BJ (cell line): ENCODE data around the gene SEC24A. TPM values are rescaled to one million over a fixed set of nuclear protein-coding genes. Genes with fewer than 3 reads are reported as not detected.
"Not testable (repeated sequence)": the region's sequence is repeated elsewhere in the genome, so short reads cannot be mapped to it uniquely, and the experiment has no call there.

Experiments
- CTCF ChIA-PET: fragments of 350-600 bp; formaldehyde crosslinking; extraction: SDS; loops from one replicate; lab custom pipeline; 2021; ENCODE audit warnings: antibody characterized with exemption, inconsistent platforms; lab: Yijun Ruan, JAX
- POLR2A ChIA-PET: fragments of 300-600 bp; sonication (Branson Sonifier 250); formaldehyde crosslinking; extraction: SDS; loops from one replicate; lab custom pipeline; 2021; ENCODE audit warnings: antibody characterized with exemption; lab: Charles Lee
- DNase-seq: peaks from one replicate; pipeline ENCODE4 v3.0.0-alpha.2; 2011; ENCODE audit warnings: low read depth
- H3K27me3 ChIP-seq: 2 replicates; pipeline ENCODE4 v1.6.0; 2011; ENCODE audit warnings: low read length; ENCODE audit not compliant: control insufficient read depth, insufficient read depth
- H3K36me3 ChIP-seq: 2 replicates; pipeline ENCODE4 v1.5.1; 2011; ENCODE audit warnings: low read length; ENCODE audit not compliant: control insufficient read depth, insufficient read depth
- H3K4me3 ChIP-seq: 2 replicates; pipeline ENCODE4 v1.5.1; 2011; ENCODE audit warnings: low read depth, mild to moderate bottlenecking, control low read depth, low read length
- polyA plus RNA-seq: library from polyadenylated mRNA; depleted of rRNA; stranded (reverse); fragments of >200 nt; gene quantifications from 2 replicates; pipeline ENCODE4 v1.2.3, GENCODE V29; 2011
- TF ChIP-seq, protein P1 (sequence below): IDR thresholded peaks from 2 replicates; pipeline ENCODE4 v1.5.1; 2011; ENCODE audit warnings: low read depth, mild to moderate bottlenecking, control low read depth, inconsistent platforms, low read length, moderate library complexity; ENCODE audit not compliant: insufficient read depth

Gene SEC24A
- polyA plus RNA-seq, 1 experiment = 27.9 TPM

- CTCF ChIA-PET = interaction anchor here (0.9 to 3.9 kb wide), 5 partner anchors 9 to 164 kb away, joined by 3 to 29 read pairs (median 7); partner anchors contain the start of genes DDX46 and PCBD2
- Histone ChIP-seq H3K36me3 (peaks cover 2% of the 10 kb centered on the region; the same call in 1 of the 2 replicates), H3K4me3 (no peak overlapping the region), H3K27me3 (no peaks in the 10 kb centered on the region)
- TF ChIP-seq, protein P1, sequence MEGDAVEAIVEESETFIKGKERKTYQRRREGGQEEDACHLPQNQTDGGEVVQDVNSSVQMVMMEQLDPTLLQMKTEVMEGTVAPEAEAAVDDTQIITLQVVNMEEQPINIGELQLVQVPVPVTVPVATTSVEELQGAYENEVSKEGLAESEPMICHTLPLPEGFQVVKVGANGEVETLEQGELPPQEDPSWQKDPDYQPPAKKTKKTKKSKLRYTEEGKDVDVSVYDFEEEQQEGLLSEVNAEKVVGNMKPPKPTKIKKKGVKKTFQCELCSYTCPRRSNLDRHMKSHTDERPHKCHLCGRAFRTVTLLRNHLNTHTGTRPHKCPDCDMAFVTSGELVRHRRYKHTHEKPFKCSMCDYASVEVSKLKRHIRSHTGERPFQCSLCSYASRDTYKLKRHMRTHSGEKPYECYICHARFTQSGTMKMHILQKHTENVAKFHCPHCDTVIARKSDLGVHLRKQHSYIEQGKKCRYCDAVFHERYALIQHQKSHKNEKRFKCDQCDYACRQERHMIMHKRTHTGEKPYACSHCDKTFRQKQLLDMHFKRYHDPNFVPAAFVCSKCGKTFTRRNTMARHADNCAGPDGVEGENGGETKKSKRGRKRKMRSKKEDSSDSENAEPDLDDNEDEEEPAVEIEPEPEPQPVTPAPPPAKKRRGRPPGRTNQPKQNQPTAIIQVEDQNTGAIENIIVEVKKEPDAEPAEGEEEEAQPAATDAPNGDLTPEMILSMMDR = no peak
- no peak for DNase-seq
- POLR2A ChIA-PET = no interaction called here
Observed at GRCh38 chr5:134741052-134741451, 92.5 kb downstream of the SEC24A start.

DNA sequence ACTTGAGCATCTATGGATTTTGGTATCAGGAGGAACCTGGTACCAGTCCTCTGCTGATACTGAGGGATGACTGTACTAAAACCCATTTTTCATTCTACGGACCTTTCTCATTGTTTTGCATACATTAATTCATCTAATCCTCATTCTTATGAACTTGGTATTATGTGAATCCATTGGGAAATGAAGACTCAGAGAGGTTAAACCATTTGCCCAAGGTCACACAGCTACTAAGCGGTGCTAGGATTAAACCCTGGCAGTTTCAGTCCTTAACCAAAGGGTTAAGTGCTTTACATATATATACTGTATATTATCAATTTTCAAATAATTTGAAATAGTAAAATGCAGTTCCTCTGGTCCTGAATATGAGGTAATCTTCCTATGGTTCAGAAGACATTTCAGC is 93.5 kb downstream of the SEC24A start:
- TF ChIP-seq, protein P1 = no peak
- Histone ChIP-seq H3K36me3 (peaks cover 2% of the 10 kb centered on the region; the same call in 1 of the 2 replicates), H3K4me3 (no peak overlapping the region), H3K27me3 (no peaks in the 10 kb centered on the region)
- ChIA-PET POLR2A (no interaction called here), CTCF (interaction anchor here (0.6 to 0.7 kb wide), 3 partner anchors 8 to 831 kb away, joined by 3 to 4 read pairs (median 3); no protein-coding TSS in a partner anchor)
- DNase-seq = no peak

DNA sequence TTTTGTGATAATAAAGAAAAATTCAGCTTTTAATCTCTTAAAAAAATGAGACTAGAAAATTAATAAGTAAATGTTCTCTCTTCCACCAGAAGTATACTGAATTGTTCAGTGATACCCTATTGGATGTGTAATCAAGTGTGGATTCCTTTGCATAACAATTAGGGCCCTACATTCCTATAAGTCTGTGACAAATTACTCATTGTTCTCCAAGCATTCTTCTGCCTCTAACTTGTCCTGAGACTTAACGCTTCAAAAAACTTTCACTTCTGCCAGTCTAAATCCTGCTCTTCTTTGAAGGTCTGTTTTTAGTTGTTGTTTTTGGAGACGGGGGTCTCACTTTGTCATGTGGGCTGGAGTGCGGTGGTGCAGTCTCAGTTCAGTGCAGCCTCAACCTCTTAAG is 100.8 kb downstream of the SEC24A start:
- DNase-seq = no peak
- 0 out of 2 replicates have a peak, but pooled peaks cover 1% of the 10 kb centered on the region for H3K36me3 ChIP-seq
- CTCF ChIA-PET = interaction anchor here (0.6 to 1.3 kb wide), 2 partner anchors 9 to 63 kb away, joined by 3 to 4 read pairs; partner anchors contain the start of gene DDX46
- H3K27me3 ChIP-seq = no peaks in the 10 kb centered on the region
- POLR2A ChIA-PET = no interaction called here
- no peak overlapping the region for H3K4me3 ChIP-seq
- TF ChIP-seq, protein P1 = no peak

GRCh38 chr5:134758176-134758503 is 109.6 kb downstream of the SEC24A start:
- TF ChIP-seq, protein P1 = no peak
- ChIA-PET CTCF (interaction anchor here (1.0 to 5.3 kb wide), 5 partner anchors 9 to 146 kb away, joined by 3 to 29 read pairs (median 4); partner anchors contain the start of genes CAMLG and PCBD2), POLR2A (no interaction called here)
- DNase-seq = no peak
- no peaks in the 10 kb centered on the region for H3K27me3 ChIP-seq
- H3K4me3 ChIP-seq = peak overlapping the region; percentile 82
- no peaks in the 10 kb centered on the region for H3K36me3 ChIP-seq

DNA sequence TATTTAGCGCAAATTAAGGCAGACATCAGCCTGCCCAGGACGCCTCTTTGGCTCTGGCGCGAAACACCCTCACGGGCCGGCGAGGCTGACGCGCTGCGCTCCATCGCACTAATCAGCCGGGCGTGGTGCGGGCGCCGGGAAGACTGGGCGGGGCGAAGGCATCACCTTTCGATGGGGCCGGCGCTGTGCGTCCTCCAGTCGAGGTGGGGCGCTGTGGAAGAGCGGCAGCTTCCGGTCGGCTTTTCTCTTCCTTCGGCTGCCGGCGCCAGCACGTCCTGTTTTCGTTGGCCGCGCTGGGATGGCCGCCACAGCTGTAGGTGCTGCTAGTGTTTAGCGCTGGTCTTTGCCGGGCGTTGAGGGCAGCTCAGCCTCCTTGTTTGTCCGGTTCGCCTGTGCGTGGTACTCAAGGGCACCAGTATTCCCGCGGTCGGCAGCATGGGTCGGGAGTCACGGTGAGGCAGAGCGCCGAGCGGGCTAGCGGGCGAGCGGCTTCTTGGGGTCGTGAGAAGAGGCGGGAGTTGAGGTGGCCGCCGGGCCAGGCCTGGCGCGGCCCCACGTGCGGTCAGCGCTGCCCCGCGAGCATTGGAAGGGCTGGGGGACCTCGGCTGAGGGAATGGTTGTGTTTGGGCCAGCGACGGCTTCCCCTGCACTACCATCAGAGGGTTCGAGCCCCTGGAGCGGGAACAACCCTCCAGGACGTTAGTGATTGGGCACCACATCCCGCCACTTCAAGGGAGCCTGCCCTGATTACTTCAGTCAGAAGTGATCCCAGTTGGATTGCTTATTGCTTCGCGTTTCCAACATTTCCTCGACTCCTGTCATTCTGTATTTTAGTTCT is 110.1 kb downstream of the SEC24A start, which contains the start of gene DDX46:
Gene DDX46, plus strand, starts transcription at position 276 of the 838 bp plus-strand sequence. Its CDS starts 160 bp downstream, at position 436.
- CTCF ChIA-PET = interaction anchor here (0.7 to 5.3 kb wide), 8 partner anchors 9 to 146 kb away, joined by 3 to 29 read pairs (median 4); partner anchors contain the start of genes CAMLG and PCBD2
- peak; percentile 55 for DNase-seq
- POLR2A ChIA-PET = interaction anchor here (0.6 kb wide), 1 partner anchor 30 kb away, joined by 3 read pairs; no protein-coding TSS in a partner anchor
- TF ChIP-seq, protein P1 = peak; percentile 88
- H3K27me3 ChIP-seq = no peaks in the 10 kb centered on the region
- no peaks in the 10 kb centered on the region; the same call in 1 of the 2 replicates for H3K36me3 ChIP-seq
- H3K4me3 ChIP-seq = peak within 1 kb of the TSS; percentile 82

DNA sequence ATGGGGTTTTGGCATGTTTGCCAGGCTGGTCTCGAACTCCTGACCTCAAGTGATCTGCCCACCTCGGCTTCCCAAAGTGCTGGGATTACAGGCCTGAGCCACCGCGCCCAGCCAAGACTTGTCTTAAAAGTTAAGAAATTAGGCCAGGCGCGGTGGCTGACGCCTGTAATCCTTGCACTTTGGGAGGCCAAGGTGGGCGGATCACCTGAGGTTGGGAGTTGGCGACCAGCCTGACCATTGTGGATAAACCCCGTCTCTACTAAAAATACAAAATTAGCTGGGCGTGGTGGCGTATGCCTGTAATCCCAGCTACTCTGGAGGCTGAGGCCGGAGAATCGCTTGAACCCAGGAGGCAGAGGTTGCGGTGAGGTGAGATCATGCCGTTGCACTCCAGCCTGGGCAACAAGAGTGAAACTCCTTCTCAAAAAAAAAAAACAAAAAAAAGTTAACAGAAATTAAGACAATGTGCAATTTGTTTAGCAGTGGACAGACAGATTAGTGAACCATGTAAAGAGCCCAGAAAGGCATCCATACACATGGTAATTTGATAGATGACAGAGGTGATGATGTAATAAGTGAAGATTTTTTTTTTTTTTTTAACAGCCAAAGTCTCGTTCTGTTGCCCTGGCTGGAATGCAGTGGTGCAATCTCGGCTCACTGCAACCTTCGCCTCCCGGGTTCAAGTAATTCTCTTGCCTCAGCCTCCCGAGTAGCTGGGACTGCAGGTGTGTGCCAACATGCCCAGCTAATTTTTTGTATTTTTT is 119.1 kb downstream of the SEC24A start:
- H3K4me3 ChIP-seq, H3K27me3 ChIP-seq, DNase-seq, POLR2A ChIA-PET: not testable (repeated sequence)
- CTCF ChIA-PET = interaction anchor here (0.7 kb wide), 1 partner anchor 9 kb away, joined by 4 read pairs; the partner anchor contains the start of gene DDX46
- peaks cover 14% of the 10 kb centered on the region for H3K36me3 ChIP-seq
